Head of caudate nucleus (tissue), 42 donors: ENCODE measurements around the gene PROK1.
A peak's percentile ranks its signal among the peaks of the same experiment; 100 is the strongest.

ENCODE experiments used
- DNase-seq, 42 donors: peaks; one replicate each; pipeline versions ENCODE4 v3.0.0 to v3.0.0-alpha.2; 2020 to 2021; ENCODE audit warnings: mixed read lengths in 7 of 42
- intact Hi-C: fragments of 100-400 bp; cut with DNase I; formaldehyde crosslinking; loops from one replicate; pipeline ENCODE4 v1.15.0; 2022

PROK1 gene

GRCh38 chr1:110460253-110461220 lies 9.6 kb downstream of the PROK1 start:
- DNase-seq: peak in 41 of 42 donors; percentile 50 to 93 (median 83)
- intact Hi-C loops: loop anchor here (2.0 kb wide), 2 partner anchors 48 to 256 kb away; no protein-coding TSS in a partner anchor

DNA sequence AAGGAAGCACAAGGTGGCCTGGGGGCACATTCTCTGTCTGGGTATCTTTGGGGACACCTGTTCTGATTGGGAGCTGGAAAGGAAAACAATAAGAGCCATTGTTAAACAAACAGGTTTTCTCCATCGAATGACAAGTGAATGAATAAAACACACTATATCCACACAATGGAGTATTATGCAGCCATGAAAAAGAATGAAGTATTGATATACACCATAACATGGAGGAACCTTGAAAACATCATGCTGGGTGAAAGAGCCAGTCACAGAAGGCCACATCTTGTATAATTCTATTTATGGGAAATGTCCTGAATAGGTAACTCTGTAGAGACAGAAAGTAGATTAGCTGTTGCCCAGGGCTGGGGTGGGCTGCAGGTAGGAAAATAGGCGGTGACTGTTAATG lies 11.1 kb downstream of the PROK1 start:
- intact Hi-C loops: no loop called here
- DNase-seq: no peak

GRCh38 chr1:110462964-110463363 lies 12.0 kb downstream of the PROK1 start:
- intact Hi-C loops: no loop called here
- DNase-seq: peak in 2 of 42 donors; percentile 20 to 42

DNA sequence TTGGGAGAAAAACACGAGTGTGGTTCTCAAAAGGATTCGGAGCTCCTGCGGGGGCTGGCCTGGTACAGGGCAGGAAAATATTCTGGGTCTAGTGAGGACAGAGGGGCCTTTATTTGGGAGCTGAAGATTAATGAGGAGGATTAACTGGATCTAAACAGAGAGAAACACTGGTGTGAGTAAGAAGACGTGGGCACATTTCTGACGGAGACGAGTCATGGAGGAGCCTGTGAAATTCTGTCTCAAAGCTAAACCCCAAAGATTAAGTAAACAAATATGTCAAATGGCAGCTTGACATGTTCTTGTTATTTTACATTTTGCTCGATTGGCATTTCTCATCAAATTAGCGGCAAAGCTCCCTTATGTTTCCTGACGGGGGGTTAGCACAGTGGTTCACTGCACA lies 12.8 kb downstream of the PROK1 start:
- no peak for DNase-seq
- intact Hi-C loops: no loop called here

GRCh38 chr1:110464340-110464739 lies 13.4 kb downstream of the PROK1 start:
- no peak for DNase-seq
- intact Hi-C loops: no loop called here

DNA sequence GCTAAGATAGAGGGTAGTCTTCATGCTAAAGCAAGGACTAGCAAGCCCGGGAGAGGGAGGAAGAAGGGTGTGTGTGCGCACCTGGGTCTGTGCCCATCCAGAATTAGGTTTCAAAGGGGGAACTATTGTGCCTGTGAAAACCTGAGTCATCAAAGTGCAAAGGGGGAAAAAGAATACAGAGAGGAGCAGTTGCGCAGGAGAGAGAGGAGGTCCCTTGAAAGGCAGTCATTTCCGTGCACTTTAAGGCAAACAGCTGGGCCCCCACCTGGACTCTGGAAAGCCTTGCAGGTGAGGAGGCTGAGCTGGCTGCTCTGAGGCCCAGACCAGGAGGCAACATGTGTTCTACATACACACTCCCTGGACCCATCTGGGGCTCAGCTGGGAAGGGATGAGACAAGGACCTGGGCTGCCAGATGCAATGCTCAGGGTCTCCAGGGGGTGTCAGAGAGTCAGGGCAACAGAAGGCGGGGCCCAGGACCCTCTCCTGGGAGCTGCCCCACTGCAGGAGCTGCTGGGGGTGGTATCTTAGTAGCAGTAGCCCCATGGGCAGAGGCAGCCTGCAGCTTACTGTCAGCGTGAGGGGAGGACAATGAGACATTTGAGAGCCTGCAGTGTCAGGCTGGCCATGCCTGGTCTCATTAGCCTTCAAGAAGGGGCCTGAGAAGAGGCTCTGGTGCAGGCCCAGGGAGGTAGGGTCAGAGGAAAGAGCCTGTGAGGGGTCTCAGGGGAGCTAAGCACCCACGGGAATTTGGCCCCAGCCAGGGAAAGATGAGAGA lies 14.3 kb downstream of the PROK1 start:
- intact Hi-C loops: no loop called here
- DNase-seq: no peak

DNA sequence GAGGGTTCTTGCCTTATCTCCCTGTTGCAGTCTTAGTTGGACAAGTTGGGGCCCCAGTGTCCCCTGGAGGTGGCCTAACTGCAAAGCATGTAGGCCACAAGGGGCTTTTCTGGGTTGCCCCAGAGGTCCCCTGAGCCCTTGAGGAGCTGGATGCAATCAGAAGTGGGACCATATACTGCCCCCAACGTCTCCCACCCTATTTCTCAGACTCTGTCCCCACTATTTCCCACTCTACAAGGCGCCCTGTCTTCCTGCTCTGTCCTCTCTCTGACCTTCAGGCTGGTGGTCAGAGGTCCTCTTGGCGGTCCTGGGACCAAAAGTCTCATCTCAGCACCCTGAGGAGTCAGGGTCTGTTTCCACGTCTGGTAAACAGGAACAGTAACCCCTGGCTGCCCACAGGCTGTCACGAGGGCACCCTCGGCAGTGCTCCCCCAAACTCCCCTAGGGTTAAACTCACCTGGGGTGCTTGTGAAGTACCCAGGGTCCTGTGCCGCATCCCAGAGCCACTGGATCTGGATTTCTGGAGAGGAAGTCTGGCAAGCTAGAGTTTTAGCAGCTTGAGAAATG lies 14.9 kb downstream of the PROK1 start:
- intact Hi-C loops: no loop called here
- no peak for DNase-seq

DNA sequence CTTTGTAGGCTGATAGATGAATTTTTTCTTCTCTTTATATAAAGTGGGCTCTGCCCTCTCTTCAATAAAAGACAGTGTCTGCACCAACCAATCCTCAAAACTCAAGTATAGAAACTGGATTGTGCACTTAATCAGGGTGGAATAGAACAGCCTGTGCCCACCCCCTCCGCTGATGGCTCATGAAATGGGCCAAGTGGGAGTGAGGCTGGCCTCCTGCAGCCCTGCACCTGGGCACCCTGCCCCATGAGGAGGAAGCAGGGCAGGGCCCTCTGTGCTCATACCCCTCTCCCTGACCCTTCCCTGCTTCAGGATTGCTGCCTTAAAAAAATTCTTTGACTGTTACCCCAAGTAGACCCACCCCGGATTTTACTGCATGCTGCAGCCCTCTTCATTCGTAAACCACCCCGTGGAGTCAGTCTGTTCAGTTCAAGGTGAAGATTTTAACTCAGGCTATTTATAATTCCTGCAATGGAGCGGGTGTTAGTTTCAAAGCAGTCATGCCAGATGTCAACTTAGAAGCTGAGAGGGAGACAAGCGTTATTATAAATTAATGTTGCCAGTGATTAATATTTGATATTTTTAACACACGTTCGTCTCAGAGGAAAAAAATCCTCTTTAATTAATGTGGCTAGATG lies 15.8 kb downstream of the PROK1 start:
- intact Hi-C loops: no loop called here
- DNase-seq: peak in 1 of 42 donors; percentile 14

DNA sequence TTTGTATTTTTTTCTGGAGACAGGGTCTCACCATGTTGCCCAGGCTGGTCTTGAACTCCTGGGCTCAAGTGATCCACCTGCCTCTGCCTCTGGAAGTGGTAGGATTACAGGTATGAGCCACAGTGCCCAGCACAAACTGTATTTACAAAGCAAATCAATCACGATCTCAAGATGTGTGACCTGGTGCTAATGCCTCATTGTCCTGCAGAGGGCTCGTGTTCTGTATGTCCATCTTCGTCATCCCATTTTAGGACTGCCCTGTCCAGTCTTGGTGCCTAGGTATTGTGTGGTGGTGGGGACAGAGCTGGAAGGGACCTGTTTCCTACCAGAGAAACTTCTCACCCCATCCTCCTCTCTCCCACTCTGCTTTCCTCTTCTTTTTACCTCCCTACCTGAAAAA lies 20.2 kb downstream of the PROK1 start:
- DNase-seq: no peak
- intact Hi-C loops: no loop called here

GRCh38 chr1:110472546-110472945 lies 21.6 kb downstream of the PROK1 start:
- DNase-seq: no peak
- intact Hi-C loops: no loop called here

- no peak for DNase-seq
- intact Hi-C loops: no loop called here
Measured at GRCh38 chr1:110474444-110474843, 23.5 kb downstream of the PROK1 start.

- intact Hi-C loops: no loop called here
- DNase-seq: no peak
Measured at GRCh38 chr1:110475362-110476027, 24.5 kb downstream of the PROK1 start.

DNA sequence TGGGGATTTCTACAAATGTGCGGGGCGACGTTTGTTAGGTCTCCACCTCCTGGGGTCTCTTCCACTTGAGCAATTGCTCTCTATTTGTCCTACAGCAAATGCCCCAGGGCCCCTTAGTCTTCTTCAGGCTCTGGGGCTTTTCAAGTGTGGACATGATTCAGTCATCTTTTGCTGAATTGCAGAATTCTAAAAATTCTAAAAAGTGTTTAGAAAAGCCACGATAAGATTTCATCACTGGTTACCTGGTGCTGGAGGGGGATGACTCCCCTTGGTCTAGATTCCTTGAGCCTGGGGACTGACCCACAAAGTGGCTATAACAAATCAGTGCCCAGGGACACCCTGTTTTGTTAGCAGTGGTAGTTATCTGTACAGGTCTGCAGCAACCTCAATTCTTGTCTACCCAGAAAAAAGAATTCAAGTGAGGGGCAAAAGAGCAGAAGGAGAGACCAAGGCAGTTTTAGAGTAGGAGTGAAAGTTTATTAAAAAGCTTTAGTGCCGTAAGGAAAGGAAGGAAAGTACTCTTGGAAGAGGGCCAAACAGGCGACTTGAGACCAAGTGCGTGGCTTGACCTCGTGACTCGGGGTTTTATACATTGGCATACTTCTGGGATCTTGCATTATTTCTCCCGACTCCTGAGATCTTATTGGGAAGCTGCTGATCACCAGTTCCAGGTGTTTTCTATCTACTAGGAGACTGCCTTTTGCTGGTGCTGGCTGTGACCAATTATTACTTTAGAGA lies 25.2 kb downstream of the PROK1 start:
- no peak for DNase-seq
- intact Hi-C loops: no loop called here

GRCh38 chr1:110477041-110477440 lies 26.1 kb downstream of the PROK1 start:
- intact Hi-C loops: no loop called here
- no peak for DNase-seq

DNA sequence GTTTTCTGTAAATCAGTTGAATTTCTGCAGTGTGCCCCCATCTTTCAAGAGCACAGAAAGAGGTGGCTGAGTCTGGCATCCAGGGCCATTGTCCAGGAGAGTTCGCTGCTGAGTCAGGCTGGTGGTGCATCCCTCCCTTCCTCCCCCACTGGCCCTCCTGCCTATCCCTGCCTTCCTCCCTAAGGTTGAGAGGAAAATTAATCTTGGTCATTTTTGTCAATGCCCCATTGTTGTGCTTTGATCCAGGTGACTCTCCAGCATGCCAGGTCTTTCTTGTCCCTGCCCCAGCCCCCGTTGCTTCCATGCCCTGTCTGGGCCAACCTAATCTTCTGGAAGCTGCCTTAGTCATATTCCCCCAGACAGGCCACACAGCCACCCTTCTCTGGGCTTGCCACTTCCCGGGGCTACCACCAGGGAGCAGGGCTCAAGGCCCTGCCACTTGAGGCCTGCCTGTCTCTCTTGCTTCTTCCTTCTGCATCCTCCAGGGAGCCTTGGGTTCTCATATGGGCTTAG lies 26.6 kb downstream of the PROK1 start:
- intact Hi-C loops: no loop called here
- no peak for DNase-seq

DNA sequence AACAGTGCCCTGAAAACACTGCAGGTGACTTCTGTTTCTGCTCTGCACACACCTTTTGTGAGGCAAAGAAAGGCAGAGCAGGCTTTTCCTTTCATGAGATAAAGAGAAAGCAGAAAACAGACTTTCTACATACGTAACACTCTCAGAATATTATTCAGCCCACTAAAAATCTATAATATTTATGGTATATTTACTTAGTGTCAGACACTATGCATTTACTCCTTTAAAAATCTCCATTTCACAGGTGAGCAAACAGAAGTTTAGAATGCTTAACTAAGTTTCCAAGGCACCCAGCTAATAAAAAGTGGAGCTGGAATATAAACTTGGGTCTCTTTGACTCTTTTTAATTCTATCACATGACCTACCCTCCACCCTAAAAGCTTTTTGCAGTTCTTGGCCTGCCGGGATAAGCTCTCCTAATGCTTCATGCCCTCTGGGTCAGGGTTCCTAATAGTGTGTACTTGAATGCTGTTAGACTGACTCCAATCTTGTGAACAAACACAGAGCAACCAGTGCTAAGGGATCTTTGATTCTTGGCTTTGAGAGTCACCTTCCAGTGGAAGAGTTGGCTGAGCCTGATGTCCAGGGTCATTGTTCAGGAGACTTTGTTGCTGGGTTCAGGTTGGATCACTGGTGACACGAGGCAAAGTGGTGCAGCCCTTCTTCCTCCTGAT lies 27.2 kb downstream of the PROK1 start:
- DNase-seq: no peak
- intact Hi-C loops: no loop called here

- DNase-seq: no peak
- intact Hi-C loops: no loop called here
Measured at GRCh38 chr1:110478886-110479285, 27.9 kb downstream of the PROK1 start.
